ENCODE measurements around the gene S100A7.

- TF ChIP-seq POLR2A (IDR thresholded peaks at IDR 0.05) (no peak), EP300 (IDR thresholded peaks at IDR 0.05) (peak in 1 of 2 donors; percentile 89)
Observed at GRCh38 chr1:153506831-153507413, 46.5 kb upstream of the S100A7 start.
